ENCODE data around the gene AGAP3. TPM values are rescaled to one million over a fixed set of nuclear protein-coding genes. Genes with fewer than 3 reads are reported as not detected.

AGAP3 gene
- total RNA-seq, 1 experiment from 2014 or later, result 138 TPM

- no peak for TF ChIP-seq CTCF (IDR thresholded peaks at IDR 0.05; ENCODE audit: unreplicated experiment)
- Mint-ChIP-seq H3K27me3 (ENCODE audit: insufficient read depth, unreplicated experiment) (no peaks in the 10 kb centered on the region), H3K4me3 (ENCODE audit: unreplicated experiment) (no peak overlapping the region), H3K36me3 (ENCODE audit: insufficient read depth, unreplicated experiment) (peaks cover 8% of the 10 kb centered on the region), H3K27ac (ENCODE audit: low read depth, unreplicated experiment) (no peak overlapping the region), H3K4me1 (ENCODE audit: insufficient read depth, unreplicated experiment) (peaks cover 10% of the 10 kb centered on the region), H3K9me3 (ENCODE audit: unreplicated experiment) (no peaks in the 10 kb centered on the region)
- intact Hi-C loops (cut with micrococcal nuclease), result no loop called here
- CTCF ChIA-PET, result no interaction called here
- BruUV-seq (replicated peaks), result no TSS peak
- POLR2A ChIA-PET, result no interaction called here
- no peak for DNase-seq (ENCODE audit: unreplicated experiment)
These were observed 37.3 kb upstream of the AGAP3 start for GRCh38 chr7:151048911-151049463.

- Mint-ChIP-seq H3K36me3 (ENCODE audit: insufficient read depth, unreplicated experiment) (no peaks in the 10 kb centered on the region), H3K27ac (ENCODE audit: low read depth, unreplicated experiment) (no peak overlapping the region), H3K4me3 (ENCODE audit: unreplicated experiment) (no peak overlapping the region), H3K4me1 (ENCODE audit: insufficient read depth, unreplicated experiment) (peaks cover 10% of the 10 kb centered on the region), H3K9me3 (ENCODE audit: unreplicated experiment) (no peaks in the 10 kb centered on the region), H3K27me3 (ENCODE audit: insufficient read depth, unreplicated experiment) (no peaks in the 10 kb centered on the region)
- BruUV-seq (replicated peaks), result no TSS peak
- DNase-seq (ENCODE audit: unreplicated experiment), result peak; percentile 31
- TF ChIP-seq CTCF (IDR thresholded peaks at IDR 0.05; ENCODE audit: unreplicated experiment), result no peak
- intact Hi-C loops (cut with micrococcal nuclease), result no loop called here
- CTCF ChIA-PET, result interaction anchor here (0.5 to 1.2 kb wide), 3 partner anchors 18 to 251 kb away, joined by 4 to 6 read pairs (median 5); partner anchors contain the start of gene CHPF2
- POLR2A ChIA-PET, result no interaction called here
These were observed 35.2 kb upstream of the AGAP3 start for GRCh38 chr7:151051108-151051507.

- CTCF ChIA-PET, result interaction anchor here (0.6 kb wide), 1 partner anchor 122 kb away, joined by 3 read pairs; no protein-coding TSS in a partner anchor
- H3K27ac Mint-ChIP-seq (ENCODE audit: low read depth, unreplicated experiment), result no peak overlapping the region
These were observed 33.2 kb upstream of the AGAP3 start for GRCh38 chr7:151053096-151053495.

GRCh38 chr7:151053751-151054150, 32.5 kb upstream of the AGAP3 start:
- H3K27me3 Mint-ChIP-seq (ENCODE audit: insufficient read depth, unreplicated experiment), result no peaks in the 10 kb centered on the region

More at GRCh38 chr7:151053096-151053495, 33.2 kb upstream of the AGAP3 start:
- intact Hi-C loops (cut with micrococcal nuclease), result no loop called here
- H3K36me3 Mint-ChIP-seq (ENCODE audit: insufficient read depth, unreplicated experiment), result no peaks in the 10 kb centered on the region
- no TSS peak for BruUV-seq (replicated peaks)
- no peak for DNase-seq (ENCODE audit: unreplicated experiment)
- POLR2A ChIA-PET, result interaction anchor here (0.6 kb wide), 1 partner anchor 192 kb away, joined by 3 read pairs; no protein-coding TSS in a partner anchor
- peaks cover 10% of the 10 kb centered on the region for H3K4me1 Mint-ChIP-seq (ENCODE audit: insufficient read depth, unreplicated experiment)
- no peaks in the 10 kb centered on the region for H3K9me3 Mint-ChIP-seq (ENCODE audit: unreplicated experiment)
- H3K27me3 Mint-ChIP-seq (ENCODE audit: insufficient read depth, unreplicated experiment), result no peaks in the 10 kb centered on the region
- TF ChIP-seq CTCF (IDR thresholded peaks at IDR 0.05; ENCODE audit: unreplicated experiment), result no peak
- no peak overlapping the region for H3K4me3 Mint-ChIP-seq (ENCODE audit: unreplicated experiment)

More at GRCh38 chr7:151053751-151054150, 32.5 kb upstream of the AGAP3 start:
- intact Hi-C loops (cut with micrococcal nuclease), result no loop called here
- DNase-seq (ENCODE audit: unreplicated experiment), result no peak
- Mint-ChIP-seq H3K36me3 (ENCODE audit: insufficient read depth, unreplicated experiment) (no peaks in the 10 kb centered on the region), H3K4me3 (ENCODE audit: unreplicated experiment) (no peak overlapping the region), H3K27ac (ENCODE audit: low read depth, unreplicated experiment) (no peak overlapping the region), H3K4me1 (ENCODE audit: insufficient read depth, unreplicated experiment) (peaks cover 15% of the 10 kb centered on the region), H3K9me3 (ENCODE audit: unreplicated experiment) (no peaks in the 10 kb centered on the region)
- no peak for TF ChIP-seq CTCF (IDR thresholded peaks at IDR 0.05; ENCODE audit: unreplicated experiment)
- ChIA-PET CTCF (no interaction called here), POLR2A (no interaction called here)
- no TSS peak for BruUV-seq (replicated peaks)

All from MCF 10A (cell line).